Astrocyte of the spinal cord (primary cell): ENCODE data around the gene CPT2.
A peak's percentile ranks its signal among the peaks of the same experiment; 100 is the strongest.

Source experiments
- DNase-seq: peaks from one replicate; pipeline ENCODE4 v3.0.0; 2011; ENCODE audit warnings: low read depth, low spot score
- H3K4me3 ChIP-seq: 2 replicates; pipeline ENCODE4 v1.5.1; 2011; ENCODE audit warnings: low read depth, mild to moderate bottlenecking, low read length, moderate library complexity
- CTCF ChIP-seq: IDR thresholded peaks from 2 replicates; pipeline ENCODE4 v1.5.1; 2012; ENCODE audit warnings: low read depth, mild to moderate bottlenecking, low read length, inconsistent platforms
- in situ Hi-C: cut with HindIII; loops from 2 replicates; pipeline ENCODE4 v1.10.0; 2017; ENCODE audit warnings: low sequenced_read_pairs

Gene CPT2

GRCh38 chr1:53237638-53238037 lies 41.0 kb downstream of the CPT2 start:
- in situ Hi-C loops, result no loop called here
- no peak for TF ChIP-seq CTCF
- peak overlapping the region; percentile 98 for H3K4me3 ChIP-seq
- DNase-seq, result no peak

- DNase-seq, result peak; percentile 96
- in situ Hi-C loops, result no loop called here
- peak within 1 kb of the TSS; percentile 98 for H3K4me3 ChIP-seq
- TF ChIP-seq CTCF, result no peak
These were observed 41.9 kb downstream of the CPT2 start, which contains the start of gene MAGOH for GRCh38 chr1:53238197-53239155. Gene MAGOH (minus strand): TSS chr1:53238518. CDS start chr1:53238448, 70 bp downstream.

- DNase-seq, result no peak
- in situ Hi-C loops, result no loop called here
- H3K4me3 ChIP-seq, result no peak overlapping the region
- TF ChIP-seq CTCF, result no peak
These were observed 45.2 kb downstream of the CPT2 start for GRCh38 chr1:53241828-53242227.

GRCh38 chr1:53242381-53242780 lies 45.8 kb downstream of the CPT2 start:
- no peak for TF ChIP-seq CTCF
- H3K4me3 ChIP-seq, result no peak overlapping the region
- DNase-seq, result no peak
- in situ Hi-C loops, result no loop called here

GRCh38 chr1:53244141-53244540 lies 47.5 kb downstream of the CPT2 start:
- in situ Hi-C loops, result no loop called here
- no peak for TF ChIP-seq CTCF
- no peak for DNase-seq
- no peak overlapping the region for H3K4me3 ChIP-seq

GRCh38 chr1:53246261-53247134 lies 49.9 kb downstream of the CPT2 start:
- DNase-seq, result peak; percentile 64
- no peak for TF ChIP-seq CTCF
- H3K4me3 ChIP-seq, result no peak overlapping the region
- in situ Hi-C loops, result no loop called here
